Body of pancreas (tissue), 4 donors: ENCODE data around the gene APCDD1.

Experiments used
- CTCF ChIP-seq, 7 experiments: fragments of 450-650 bp in 4 of 7; fragments of 200-600 bp in 3 of 7; sonication (generic) in 3 of 7; IDR thresholded peaks; one replicate each; pipeline ENCODE4 v1.5.1; 2016 to 2019; ENCODE audit warnings: antibody characterized with exemption in 7 of 7
- POLR2A ChIP-seq, 3 donors: fragments of 450-650 bp; IDR thresholded peaks; one replicate each; pipeline ENCODE4 v1.6.1; 2016; ENCODE audit warnings: antibody characterized with exemption in 3 of 3, mild to moderate bottlenecking in 2 of 3

DNA sequence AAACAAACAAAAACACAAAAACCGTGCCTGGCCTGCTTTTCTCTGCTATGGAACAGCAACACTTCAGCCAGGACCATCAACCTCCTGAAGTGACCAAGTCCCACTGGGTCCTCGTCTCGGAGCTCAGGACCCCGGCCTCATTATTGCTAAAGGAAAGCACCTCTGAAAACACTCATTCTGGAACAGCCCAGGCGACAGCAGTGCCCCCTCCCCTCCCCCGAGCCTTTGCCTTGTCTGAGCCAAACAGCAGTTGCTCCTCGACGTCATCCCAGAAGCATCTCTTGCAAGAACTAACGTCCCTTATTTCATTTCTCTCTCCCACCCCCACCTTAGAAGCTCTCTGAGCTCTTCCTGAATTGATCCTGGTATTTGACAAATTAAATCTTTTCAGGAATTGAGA is 27.4 kb downstream of the APCDD1 start:
- TF ChIP-seq CTCF (IDR thresholded peaks at IDR 0.05) (no peak), POLR2A (IDR thresholded peaks at IDR 0.05) (no peak)
